Calu3 (cell line): ENCODE measurements around the gene ESRRB. TPM values are rescaled to one million over a fixed set of nuclear protein-coding genes. Genes with fewer than 3 reads are reported as not detected.

Source experiments
- BruUV-seq: library from RNA; stranded (reverse); fragments of 400-500 nt; replicated peaks from 2 replicates; lab custom pipeline; 2021; lab: Mats Ljungman, UMichigan
- CTCF ChIA-PET: fragments of 300-600 bp; sonication (Branson Sonifier 250); formaldehyde crosslinking; loops from one replicate; lab custom pipeline; 2022; ENCODE audit warnings: antibody characterized with exemption; lab: Charles Lee
- DNase-seq: peaks from one replicate; pipeline ENCODE4 v3.0.0; 2022
- H3K27ac Mint-ChIP-seq: one replicate; pipeline ENCODE4 v1.8.0; 2022; ENCODE audit warnings: mixed read lengths; ENCODE audit not compliant: unreplicated experiment
- H3K27me3 Mint-ChIP-seq: one replicate; pipeline ENCODE4 v1.8.0; 2022; ENCODE audit warnings: mixed read lengths; ENCODE audit not compliant: unreplicated experiment
- H3K36me3 Mint-ChIP-seq: one replicate; pipeline ENCODE4 v1.8.0; 2022; ENCODE audit warnings: mild to moderate bottlenecking, moderate library complexity, mixed read lengths; ENCODE audit not compliant: insufficient read depth, unreplicated experiment
- H3K4me1 Mint-ChIP-seq: one replicate; pipeline ENCODE4 v1.8.0; 2022; ENCODE audit warnings: mild to moderate bottlenecking, low read depth, mixed read lengths; ENCODE audit not compliant: unreplicated experiment
- H3K4me3 Mint-ChIP-seq: one replicate; pipeline ENCODE4 v1.8.0; 2022; ENCODE audit warnings: mild to moderate bottlenecking, low read depth, moderate library complexity, mixed read lengths; ENCODE audit not compliant: unreplicated experiment
- H3K9me3 Mint-ChIP-seq: one replicate; pipeline ENCODE4 v1.8.0; 2022; ENCODE audit warnings: low read depth, mixed read lengths; ENCODE audit not compliant: unreplicated experiment
- CTCF ChIP-seq: fragments of 200-600 bp; IDR thresholded peaks from one replicate; pipeline ENCODE4 v1.8.0; 2022; ENCODE audit warnings: antibody characterized with exemption; ENCODE audit not compliant: unreplicated experiment
- intact Hi-C: fragments of 100-400 bp; cut with micrococcal nuclease; formaldehyde crosslinking; loops from one replicate; pipeline ENCODE4 v1.10.0; 2022; ENCODE audit not compliant: unreplicated experiment
- total RNA-seq: library from RNA; stranded (reverse); gene quantifications from 2 replicates; pipeline ENCODE4 v1.2.3, GENCODE V29; 2022

ESRRB gene
- total RNA-seq, 1 experiment from 2014 or later = 0.21 TPM

- H3K9me3 Mint-ChIP-seq = no peaks in the 10 kb centered on the region
- CTCF ChIA-PET = no interaction called here
- no peak overlapping the region for H3K4me3 Mint-ChIP-seq
- H3K27me3 Mint-ChIP-seq = peaks cover 72% of the 10 kb centered on the region
- no TSS peak for BruUV-seq
- intact Hi-C loops = no loop called here
- no peaks in the 10 kb centered on the region for H3K36me3 Mint-ChIP-seq
- DNase-seq = no peak
- H3K4me1 Mint-ChIP-seq = no peaks in the 10 kb centered on the region
- TF ChIP-seq CTCF = no peak
- no peak overlapping the region for H3K27ac Mint-ChIP-seq
Measured at GRCh38 chr14:76450476-76450875, 74.5 kb downstream of the ESRRB start.

- intact Hi-C loops = loop anchor here (5.0 kb wide), 1 partner anchor 191 kb away; no protein-coding TSS in a partner anchor
- peak; percentile 18 for TF ChIP-seq CTCF
- CTCF ChIA-PET = interaction anchor here (0.6 kb wide), 1 partner anchor 1353 kb away, joined by 3 read pairs; no protein-coding TSS in a partner anchor
Measured at GRCh38 chr14:76456200-76456599, 80.3 kb downstream of the ESRRB start.

GRCh38 chr14:76456891-76457586 is 81.1 kb downstream of the ESRRB start:
- BruUV-seq = no TSS peak
- H3K4me1 Mint-ChIP-seq = no peaks in the 10 kb centered on the region
- H3K27ac Mint-ChIP-seq = no peak overlapping the region
- DNase-seq = no peak
- no peak overlapping the region for H3K4me3 Mint-ChIP-seq
- H3K27me3 Mint-ChIP-seq = peaks cover 65% of the 10 kb centered on the region
- no peaks in the 10 kb centered on the region for H3K36me3 Mint-ChIP-seq
- CTCF ChIA-PET = no interaction called here
- TF ChIP-seq CTCF = no peak
- H3K9me3 Mint-ChIP-seq = no peaks in the 10 kb centered on the region
- intact Hi-C loops = loop anchor here (5.0 kb wide), 1 partner anchor 190 kb away; no protein-coding TSS in a partner anchor

More at GRCh38 chr14:76456200-76456599, 80.3 kb downstream of the ESRRB start:
- peak; percentile 49 for DNase-seq
- H3K9me3 Mint-ChIP-seq = no peaks in the 10 kb centered on the region
- no peaks in the 10 kb centered on the region for H3K4me1 Mint-ChIP-seq
- no peak overlapping the region for H3K27ac Mint-ChIP-seq
- no peak overlapping the region for H3K4me3 Mint-ChIP-seq
- no peaks in the 10 kb centered on the region for H3K36me3 Mint-ChIP-seq
- peaks cover 69% of the 10 kb centered on the region for H3K27me3 Mint-ChIP-seq
- no TSS peak for BruUV-seq

GRCh38 chr14:76457841-76458240 is 81.9 kb downstream of the ESRRB start:
- BruUV-seq = no TSS peak
- peaks cover 65% of the 10 kb centered on the region for H3K27me3 Mint-ChIP-seq
- H3K4me1 Mint-ChIP-seq = no peaks in the 10 kb centered on the region
- H3K36me3 Mint-ChIP-seq = no peaks in the 10 kb centered on the region
- H3K4me3 Mint-ChIP-seq = no peak overlapping the region
- CTCF ChIA-PET = interaction anchor here (1.2 kb wide), 1 partner anchor 15 kb away, joined by 5 read pairs; no protein-coding TSS in a partner anchor
- intact Hi-C loops = loop anchor here (5.0 kb wide), 1 partner anchor 189 kb away; no protein-coding TSS in a partner anchor
- H3K27ac Mint-ChIP-seq = no peak overlapping the region
- H3K9me3 Mint-ChIP-seq = no peaks in the 10 kb centered on the region
- TF ChIP-seq CTCF = no peak
- no peak for DNase-seq
